ENCODE data around the gene PHKB.

Gene PHKB

DNA sequence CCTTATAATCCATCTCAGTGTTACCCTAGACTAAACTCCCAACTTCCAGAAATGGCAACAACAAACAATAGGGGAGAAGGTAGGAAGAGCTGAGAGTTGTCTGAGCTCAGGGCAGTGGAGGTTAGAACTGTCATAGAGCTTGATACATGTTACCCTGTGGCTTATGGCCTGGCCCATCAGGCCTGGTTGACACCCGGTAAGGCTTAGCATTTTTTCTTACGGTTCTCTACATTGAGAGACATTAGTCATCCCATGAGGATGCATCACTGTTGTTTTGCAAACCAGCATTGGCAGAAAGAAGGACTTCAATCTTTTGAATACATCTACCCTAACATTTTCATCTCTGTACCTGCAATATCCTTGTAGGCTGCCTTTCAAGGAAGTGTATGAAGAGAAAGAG lies 226.6 kb downstream of the PHKB start:
- DNase-seq (ENCODE audit: low read depth, low spot score), result no peak

DNA sequence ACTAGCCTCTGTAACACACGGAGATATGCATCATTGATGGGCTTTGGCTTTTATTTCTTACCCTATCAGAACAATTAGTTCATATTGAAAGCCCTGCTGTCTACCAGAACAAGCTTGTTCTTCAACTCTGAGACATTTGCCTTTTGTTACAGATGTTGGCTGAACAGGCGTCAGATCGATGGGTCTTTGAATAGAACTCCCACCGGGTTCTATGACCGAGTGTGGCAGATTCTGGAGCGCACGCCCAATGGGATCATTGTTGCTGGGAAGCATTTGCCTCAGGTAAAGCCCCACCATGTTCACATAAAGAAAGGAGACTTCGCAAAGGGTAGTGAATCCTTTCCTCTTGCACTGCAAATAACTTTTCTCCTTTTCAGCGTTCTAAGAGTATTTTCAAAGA lies 232.1 kb downstream of the PHKB start:
- no peak for DNase-seq (ENCODE audit: low read depth, low spot score)

DNA sequence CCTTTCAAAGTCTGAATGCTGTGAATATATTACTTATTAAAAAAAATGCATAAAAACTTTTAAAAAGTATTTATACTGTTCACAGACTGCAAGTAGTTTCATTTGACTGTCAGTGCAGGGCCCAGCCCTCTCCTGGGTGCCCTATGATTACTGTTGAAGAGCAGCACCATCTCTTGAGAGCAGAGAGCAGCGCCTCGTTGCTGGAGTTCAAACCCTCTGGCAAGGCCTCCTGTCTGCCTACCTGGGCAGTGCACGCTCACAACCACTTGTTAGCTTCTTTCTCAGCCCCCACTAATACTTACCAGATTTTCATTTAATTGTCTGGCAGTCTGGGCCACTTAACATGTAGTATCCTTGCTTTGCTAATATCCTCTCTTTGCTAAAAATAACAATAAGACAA lies 233.4 kb downstream of the PHKB start:
- DNase-seq (ENCODE audit: low read depth, low spot score), result no peak

DNA sequence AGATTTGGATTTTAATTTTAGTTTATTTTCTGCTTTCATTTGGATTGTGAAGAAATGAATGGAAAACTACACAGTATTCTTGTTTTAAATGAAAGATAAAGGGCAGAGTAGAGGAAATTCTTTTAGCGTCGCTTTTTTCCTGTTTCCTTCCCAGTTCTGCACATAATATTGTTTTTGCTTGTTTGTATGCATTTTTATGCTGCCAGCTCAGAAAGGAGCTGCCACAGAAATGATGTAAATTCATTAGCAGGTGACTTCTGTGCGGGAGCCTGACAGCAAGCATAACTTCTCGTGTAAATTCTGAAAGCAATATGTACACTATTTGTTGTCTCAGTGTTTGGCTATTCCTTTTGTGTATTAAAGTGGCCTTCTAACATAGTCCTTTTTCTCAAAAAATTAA lies 234.6 kb downstream of the PHKB start:
- DNase-seq (ENCODE audit: low read depth, low spot score), result no peak

- no peak for DNase-seq (ENCODE audit: low read depth, low spot score)
These were observed 236.7 kb downstream of the PHKB start for GRCh38 chr16:47697826-47698225.

DNA sequence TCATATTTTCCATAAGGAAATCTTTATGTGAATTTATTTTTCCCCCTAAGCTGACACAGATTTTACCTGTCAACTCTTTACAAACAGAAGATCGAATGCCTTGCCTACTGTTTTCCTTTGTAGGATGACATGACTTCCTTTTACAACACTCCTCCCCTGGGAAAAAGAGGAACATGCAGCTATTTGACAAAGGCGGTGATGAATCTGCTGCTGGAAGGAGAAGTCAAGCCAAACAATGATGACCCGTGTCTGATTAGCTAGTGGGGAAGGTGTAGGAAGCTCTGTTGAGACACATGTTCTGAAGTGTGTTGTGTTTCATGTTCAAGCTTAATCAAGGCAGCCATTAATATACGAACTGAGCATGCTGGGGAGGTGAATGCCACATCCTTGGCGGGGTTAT lies 238.0 kb downstream of the PHKB start:
- no peak for DNase-seq (ENCODE audit: low read depth, low spot score)

DNA sequence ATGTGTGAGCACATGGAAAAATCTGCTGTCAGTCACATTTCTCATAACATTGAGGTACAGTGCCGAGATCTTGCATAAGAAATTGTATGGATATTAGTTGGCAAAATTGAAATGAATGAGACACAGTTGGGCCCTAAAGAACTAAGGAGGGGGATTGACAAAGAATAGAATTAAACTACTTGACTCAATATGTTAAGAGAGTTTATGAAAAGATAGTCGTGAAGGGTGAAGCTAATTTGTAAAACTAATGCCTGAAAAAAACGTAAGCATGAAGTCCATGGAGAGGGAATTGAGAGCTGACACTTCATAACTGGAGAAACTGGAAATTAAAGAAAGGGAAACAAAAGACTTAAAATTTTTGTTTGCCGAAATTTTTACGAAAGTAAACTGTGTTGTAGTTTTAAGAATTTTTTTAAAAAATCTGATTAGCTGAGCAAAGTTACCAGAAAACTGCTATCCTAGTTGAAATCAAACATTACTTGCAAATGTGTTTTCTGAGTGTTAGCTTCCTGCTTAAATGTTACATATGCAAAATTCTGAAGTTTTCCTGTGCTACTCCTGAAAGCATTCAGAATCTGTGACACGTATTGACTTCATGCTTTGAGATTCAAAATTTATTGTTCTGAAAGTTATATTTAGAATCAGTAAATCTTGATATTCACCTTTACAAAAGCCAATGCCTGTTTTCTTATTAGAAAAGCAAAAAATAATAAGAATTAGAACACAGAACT lies 239.9 kb downstream of the PHKB start:
- DNase-seq (ENCODE audit: low read depth, low spot score), result no peak

- DNase-seq (ENCODE audit: low read depth, low spot score), result no peak
These were observed 244.1 kb downstream of the PHKB start for GRCh38 chr16:47705266-47705665.

GRCh38 chr16:47711809-47712208 lies 250.7 kb downstream of the PHKB start:
- DNase-seq (ENCODE audit: low read depth, low spot score), result no peak

- no peak for DNase-seq (ENCODE audit: low read depth, low spot score)
These were observed 251.4 kb downstream of the PHKB start for GRCh38 chr16:47712276-47713224.

- DNase-seq (ENCODE audit: low read depth, low spot score), result no peak
These were observed 252.1 kb downstream of the PHKB start for GRCh38 chr16:47713225-47713595.

DNA sequence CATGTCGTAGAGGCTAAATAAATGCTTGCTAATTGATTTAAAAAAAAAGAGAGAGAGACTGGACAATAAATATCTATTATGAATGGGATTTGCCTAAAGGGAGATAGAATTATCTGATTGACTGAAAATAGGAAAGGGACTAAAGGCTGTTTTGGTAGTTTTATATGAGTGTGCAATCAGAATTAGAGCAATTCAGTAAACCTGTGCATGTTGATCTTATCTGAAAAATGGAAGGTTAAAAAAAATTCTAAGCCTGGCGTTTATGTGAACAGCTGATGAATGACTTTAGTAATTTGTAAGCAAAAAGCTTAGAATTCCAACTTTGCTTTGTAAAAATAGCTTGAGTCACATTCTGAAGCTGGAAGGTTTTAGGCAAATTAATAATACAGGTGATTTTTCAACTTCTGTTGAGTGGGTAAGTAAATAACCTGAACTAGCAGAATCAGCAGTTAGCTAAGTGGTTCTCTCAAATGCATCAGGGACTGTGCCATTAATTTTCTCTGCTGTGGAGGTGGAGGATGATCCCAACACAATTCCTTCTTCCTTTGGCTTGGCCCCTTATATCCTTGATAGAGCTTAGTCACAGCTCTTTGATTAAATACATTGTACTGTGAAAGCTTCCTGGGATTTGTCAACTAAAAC lies 254.4 kb downstream of the PHKB start:
- no peak for DNase-seq (ENCODE audit: low read depth, low spot score)

- DNase-seq (ENCODE audit: low read depth, low spot score), result no peak
These were observed 255.4 kb downstream of the PHKB start for GRCh38 chr16:47716571-47716970.

DNA sequence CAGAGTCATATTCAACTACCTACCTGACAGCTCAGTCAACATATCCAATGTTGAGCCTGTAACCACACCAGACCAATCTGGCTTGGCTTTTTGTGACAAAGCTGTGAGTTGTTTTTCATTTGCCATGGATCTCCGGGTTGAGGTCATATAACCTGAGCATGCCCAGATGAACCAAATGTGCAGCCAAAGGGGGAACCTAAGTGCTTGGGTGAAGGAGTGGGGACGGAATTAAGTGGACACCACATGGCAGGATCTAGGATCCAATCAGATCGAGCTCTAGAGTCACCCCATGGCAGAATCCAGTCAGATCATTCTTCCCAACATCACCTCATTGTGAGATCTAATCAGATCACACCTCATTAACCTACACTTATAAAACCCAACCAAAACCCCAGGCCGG lies 258.6 kb downstream of the PHKB start:
- DNase-seq (ENCODE audit: low read depth, low spot score), result no peak

DNA sequence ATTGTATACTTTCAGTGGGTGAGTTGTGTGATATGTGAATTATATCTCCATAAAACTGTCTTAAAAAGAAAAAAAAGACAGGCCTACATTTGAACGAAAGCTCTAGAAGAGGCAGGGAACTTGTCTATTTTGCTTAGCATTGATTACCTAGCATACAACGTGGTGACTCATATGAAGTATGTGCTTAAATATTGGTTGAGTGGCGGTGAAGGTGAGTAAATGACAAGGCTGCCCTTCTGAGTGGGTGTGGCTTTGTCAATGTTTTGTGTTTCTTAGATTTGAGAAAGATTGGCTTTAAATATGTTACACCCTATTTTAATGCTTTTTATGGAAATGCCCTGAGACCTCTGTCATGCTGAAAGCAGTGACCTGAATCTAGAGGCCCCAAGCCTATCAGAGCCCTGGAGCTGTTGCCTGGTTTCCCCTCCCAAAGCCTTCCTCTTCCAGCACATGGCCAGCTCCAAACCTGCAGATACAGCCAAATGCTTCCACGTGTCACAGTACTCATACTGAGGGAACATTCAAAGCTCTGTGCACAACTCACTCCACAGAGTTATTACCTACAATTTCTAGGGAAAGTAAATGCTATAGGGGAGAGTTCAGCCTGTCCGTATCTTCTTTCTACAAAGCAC lies 260.0 kb downstream of the PHKB start:
- DNase-seq (ENCODE audit: low read depth, low spot score), result no peak

DNA sequence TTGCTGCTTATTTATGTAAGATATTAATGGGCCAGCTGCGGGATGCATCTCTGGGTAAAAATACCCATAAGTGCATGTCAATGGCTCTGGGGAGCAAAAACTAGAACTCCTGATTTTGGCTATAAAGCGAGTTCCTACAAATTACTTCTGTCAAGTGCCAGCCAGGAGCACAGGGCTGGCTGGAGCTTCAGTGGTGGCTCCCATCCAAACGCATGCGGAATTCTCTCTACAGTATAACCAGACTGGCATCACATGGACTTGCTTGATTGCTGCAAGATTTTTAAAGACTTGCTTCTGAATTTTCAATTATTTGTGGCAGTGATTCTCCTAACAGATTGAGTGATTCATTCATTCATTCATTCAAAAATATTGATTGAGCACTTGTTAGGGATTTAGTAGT lies 260.9 kb downstream of the PHKB start:
- no peak for DNase-seq (ENCODE audit: low read depth, low spot score)

GRCh38 chr16:47724115-47724785 lies 263.1 kb downstream of the PHKB start:
- DNase-seq (ENCODE audit: low read depth, low spot score), result no peak

GRCh38 chr16:47725188-47725695 lies 264.1 kb downstream of the PHKB start:
- no peak for DNase-seq (ENCODE audit: low read depth, low spot score)

DNA sequence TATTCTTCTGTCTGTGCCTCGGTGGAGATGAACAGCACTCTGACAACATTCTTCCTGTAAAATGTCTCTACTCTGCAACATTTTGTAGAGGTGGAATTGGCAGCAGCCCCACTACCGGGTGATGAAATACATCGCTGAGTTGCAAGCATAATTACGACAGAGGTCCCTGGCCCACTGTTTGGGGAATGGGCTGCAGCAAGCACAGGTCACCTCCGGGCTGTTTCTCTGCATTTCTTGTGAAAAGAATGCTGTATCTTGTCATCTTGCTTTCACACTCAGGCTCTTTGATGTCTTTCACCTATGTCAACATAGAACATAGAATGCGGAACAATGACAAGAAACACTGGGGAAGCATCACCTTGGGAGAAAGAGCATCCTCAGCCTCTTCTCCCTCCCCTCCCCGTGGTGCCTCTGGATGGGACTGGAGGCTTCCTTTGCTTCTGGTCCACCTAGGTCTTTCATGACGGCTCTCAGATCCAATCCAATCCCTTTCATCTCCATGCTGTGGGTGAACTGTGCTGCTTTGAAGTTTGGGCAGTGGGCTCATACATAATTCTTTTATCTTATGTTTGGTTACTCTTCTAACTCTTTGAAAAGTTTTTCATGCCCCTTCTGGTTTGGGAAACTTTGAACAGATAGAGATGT lies 265.0 kb downstream of the PHKB start:
- no peak for DNase-seq (ENCODE audit: low read depth, low spot score)

DNA sequence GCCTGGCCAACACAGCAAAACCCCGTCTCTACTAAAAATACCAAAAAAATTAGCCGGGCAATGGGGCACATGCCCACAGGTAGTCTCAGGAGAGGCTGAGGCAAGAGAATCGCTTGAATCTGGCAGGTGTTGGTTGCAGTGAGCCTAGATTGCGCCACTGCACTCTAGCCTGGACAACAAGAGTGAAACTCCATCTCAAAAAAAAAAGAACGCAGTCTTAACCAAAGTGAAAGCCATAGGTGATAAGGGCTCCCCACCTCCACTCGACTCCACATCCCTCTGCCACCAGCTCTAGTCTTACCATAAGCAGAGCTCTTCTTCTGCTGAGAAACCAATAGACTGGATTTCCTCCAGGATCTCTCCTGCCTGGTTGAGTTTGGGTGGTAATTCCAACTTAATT lies 266.0 kb downstream of the PHKB start:
- no peak for DNase-seq (ENCODE audit: low read depth, low spot score)

- no peak for DNase-seq (ENCODE audit: low read depth, low spot score)
These were observed 267.1 kb downstream of the PHKB start for GRCh38 chr16:47728205-47728604.
